ENCODE data around the gene STIMATE.

STIMATE gene

DNA sequence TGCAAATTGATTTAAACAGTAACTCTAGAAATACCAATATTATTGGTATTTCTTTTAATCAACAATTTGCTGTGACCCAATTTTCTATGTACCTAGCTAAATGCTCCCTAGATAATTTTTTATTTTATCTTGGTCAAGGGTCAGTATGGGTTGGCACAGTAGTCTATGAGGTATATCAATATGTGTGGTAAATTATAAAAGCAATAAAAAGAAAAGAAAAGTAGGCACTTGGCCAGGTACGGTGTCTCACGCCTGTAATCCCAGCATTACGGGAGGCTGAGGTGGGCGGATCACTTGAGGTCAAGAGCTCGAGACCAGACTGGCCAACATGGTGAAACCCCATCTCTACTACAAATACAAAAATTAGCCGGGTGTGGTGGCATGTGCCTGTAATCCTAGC is 34.0 kb upstream of the STIMATE start:
- ATAC-seq (ENCODE audit: low read depth) (no peak), DNase-seq (ENCODE audit: low spot score) (no peak)
- no peak for TF ChIP-seq CTCF (IDR thresholded peaks at IDR 0.05; ENCODE audit: poor library complexity, severe bottlenecking)
- H3K36me3 ChIP-seq (ENCODE audit: low read depth), result peaks cover 36% of the 10 kb centered on the region
- no peaks in the 10 kb centered on the region for H3K4me1 ChIP-seq (ENCODE audit: insufficient read depth, poor library complexity, severe bottlenecking)
- no peak overlapping the region for H3K4me3 ChIP-seq (ENCODE audit: severe bottlenecking)
- no peak overlapping the region for H3K27ac ChIP-seq (ENCODE audit: poor library complexity, severe bottlenecking)
- no peaks in the 10 kb centered on the region for H3K9me3 ChIP-seq (ENCODE audit: severe bottlenecking)
- H3K27me3 ChIP-seq (ENCODE audit: insufficient read depth, poor library complexity, severe bottlenecking), result no peaks in the 10 kb centered on the region

GRCh38 chr3:52930748-52931147 is 33.4 kb upstream of the STIMATE start:
- Histone ChIP-seq H3K4me1 (ENCODE audit: insufficient read depth, poor library complexity, severe bottlenecking) (no peaks in the 10 kb centered on the region), H3K9me3 (ENCODE audit: severe bottlenecking) (no peaks in the 10 kb centered on the region), H3K27me3 (ENCODE audit: insufficient read depth, poor library complexity, severe bottlenecking) (no peaks in the 10 kb centered on the region), H3K36me3 (ENCODE audit: low read depth) (peaks cover 40% of the 10 kb centered on the region), H3K27ac (ENCODE audit: poor library complexity, severe bottlenecking) (no peak overlapping the region), H3K4me3 (ENCODE audit: severe bottlenecking) (no peak overlapping the region)
- no peak for TF ChIP-seq CTCF (IDR thresholded peaks at IDR 0.05; ENCODE audit: poor library complexity, severe bottlenecking)
- DNase-seq (ENCODE audit: low spot score), result no peak
- ATAC-seq (ENCODE audit: low read depth), result no peak

DNA sequence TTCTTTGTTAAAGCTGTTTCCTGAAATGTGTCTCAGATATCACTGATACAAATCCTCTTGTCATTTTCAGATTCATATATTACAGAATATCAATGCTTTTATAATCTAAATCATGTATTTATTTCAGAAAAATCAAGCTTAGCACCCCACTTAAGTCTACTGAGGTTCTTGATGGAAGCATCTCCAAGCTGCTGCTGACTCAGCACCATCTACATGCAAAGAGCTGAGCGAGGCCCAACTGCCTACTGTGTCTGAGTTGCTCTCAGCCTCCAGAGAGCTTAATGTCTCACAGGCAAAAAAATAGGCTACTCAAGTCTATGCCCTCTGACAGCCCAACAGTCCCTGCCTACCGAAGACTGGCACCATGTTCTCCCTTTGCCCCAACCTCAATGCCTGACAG is 29.2 kb upstream of the STIMATE start:
- ATAC-seq (ENCODE audit: low read depth) (no peak), DNase-seq (ENCODE audit: low spot score) (no peak)
- Histone ChIP-seq H3K9me3 (ENCODE audit: severe bottlenecking) (no peaks in the 10 kb centered on the region), H3K4me3 (ENCODE audit: severe bottlenecking) (no peak overlapping the region), H3K27ac (ENCODE audit: poor library complexity, severe bottlenecking) (no peak overlapping the region), H3K27me3 (ENCODE audit: insufficient read depth, poor library complexity, severe bottlenecking) (no peaks in the 10 kb centered on the region), H3K36me3 (ENCODE audit: low read depth) (peaks cover 43% of the 10 kb centered on the region), H3K4me1 (ENCODE audit: insufficient read depth, poor library complexity, severe bottlenecking) (no peaks in the 10 kb centered on the region)
- TF ChIP-seq CTCF (IDR thresholded peaks at IDR 0.05; ENCODE audit: poor library complexity, severe bottlenecking), result no peak

DNA sequence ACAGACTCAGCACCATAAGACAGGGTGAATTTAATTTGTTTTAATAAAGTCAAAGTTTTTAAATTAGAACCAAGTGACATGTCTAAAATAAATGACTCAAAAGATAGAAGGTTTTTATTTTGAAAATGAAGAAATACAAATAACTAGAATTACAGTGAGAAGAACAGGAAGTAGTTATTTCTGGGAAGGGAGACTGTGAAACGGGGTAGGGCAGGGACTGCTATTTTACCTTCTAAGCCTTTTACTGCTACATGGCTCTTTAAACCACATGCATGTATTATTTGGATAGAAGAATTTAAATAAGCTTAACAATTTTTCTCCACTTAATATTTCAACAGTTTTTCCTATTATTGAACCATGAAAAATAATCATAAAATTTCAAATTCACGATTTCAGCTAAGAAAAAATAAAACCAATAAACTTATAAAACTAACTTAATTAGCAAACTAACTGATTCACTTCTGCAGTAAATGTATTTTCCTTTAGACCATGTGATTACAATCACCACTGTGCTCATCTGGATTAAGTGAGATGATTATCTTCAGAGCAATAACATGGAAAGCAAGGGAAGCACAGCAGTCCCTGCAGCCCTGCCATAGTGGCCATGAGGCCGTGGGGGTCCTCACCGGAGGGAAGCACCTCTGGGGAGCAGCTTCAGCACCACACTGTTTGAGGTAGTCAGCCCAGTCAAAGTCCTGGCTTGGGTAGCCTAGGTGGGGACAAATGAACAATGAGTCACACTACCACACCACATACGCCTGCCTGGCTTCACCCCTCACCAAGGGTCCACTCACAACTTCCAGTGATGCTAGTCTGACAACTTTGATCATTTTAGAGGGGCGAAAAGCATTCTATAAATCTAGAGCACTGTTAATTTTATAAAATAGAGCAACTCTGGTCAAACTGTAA is 28.3 kb upstream of the STIMATE start:
- Histone ChIP-seq H3K9me3 (ENCODE audit: severe bottlenecking) (no peaks in the 10 kb centered on the region), H3K4me1 (ENCODE audit: insufficient read depth, poor library complexity, severe bottlenecking) (no peaks in the 10 kb centered on the region), H3K27me3 (ENCODE audit: insufficient read depth, poor library complexity, severe bottlenecking) (no peaks in the 10 kb centered on the region), H3K36me3 (ENCODE audit: low read depth) (peaks cover 42% of the 10 kb centered on the region), H3K4me3 (ENCODE audit: severe bottlenecking) (no peak overlapping the region), H3K27ac (ENCODE audit: poor library complexity, severe bottlenecking) (no peak overlapping the region)
- no peak for TF ChIP-seq CTCF (IDR thresholded peaks at IDR 0.05; ENCODE audit: poor library complexity, severe bottlenecking)
- DNase-seq (ENCODE audit: low spot score) (no peak), ATAC-seq (ENCODE audit: low read depth) (no peak)

DNA sequence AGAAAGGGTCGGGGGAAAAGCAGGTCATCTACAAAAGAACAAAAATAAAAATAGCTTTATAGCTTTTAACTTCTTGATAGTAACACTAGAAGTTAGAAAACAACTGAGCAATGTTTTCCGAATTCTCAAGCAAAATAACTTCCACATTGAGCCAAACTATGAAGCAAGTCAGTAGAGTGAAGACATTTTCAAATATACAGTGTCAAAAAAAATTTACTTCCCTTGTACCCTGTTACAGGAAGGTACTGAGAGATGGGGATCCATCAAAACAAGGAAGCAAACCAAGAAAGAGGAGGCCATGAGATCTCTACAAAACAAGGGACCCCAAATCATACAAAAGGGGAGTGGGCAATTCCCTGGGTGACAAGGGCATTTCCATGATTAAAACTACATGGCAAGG is 26.6 kb upstream of the STIMATE start:
- DNase-seq (ENCODE audit: low spot score) (no peak), ATAC-seq (ENCODE audit: low read depth) (no peak)
- Histone ChIP-seq H3K4me1 (ENCODE audit: insufficient read depth, poor library complexity, severe bottlenecking) (no peaks in the 10 kb centered on the region), H3K36me3 (ENCODE audit: low read depth) (peaks cover 51% of the 10 kb centered on the region), H3K27ac (ENCODE audit: poor library complexity, severe bottlenecking) (no peak overlapping the region), H3K4me3 (ENCODE audit: severe bottlenecking) (no peak overlapping the region), H3K9me3 (ENCODE audit: severe bottlenecking) (no peaks in the 10 kb centered on the region), H3K27me3 (ENCODE audit: insufficient read depth, poor library complexity, severe bottlenecking) (no peaks in the 10 kb centered on the region)
- no peak for TF ChIP-seq CTCF (IDR thresholded peaks at IDR 0.05; ENCODE audit: poor library complexity, severe bottlenecking)
